Ishikawa (cell line): ENCODE measurements around the gene INPP5E.

Source experiments
- CEBPB ChIP-seq: IDR thresholded peaks from 2 replicates; pipeline ENCODE4 v1.6.1; 2012
- CREB1 ChIP-seq: IDR thresholded peaks from 2 replicates; pipeline ENCODE4 v1.6.1; 2012; ENCODE audit warnings: low read depth
- EGR1 ChIP-seq: IDR thresholded peaks from 2 replicates; pipeline ENCODE4 v1.6.1; 2012
- EP300 ChIP-seq: IDR thresholded peaks from 2 replicates; pipeline ENCODE4 v1.6.1; 2012; ENCODE audit warnings: borderline replicate concordance
- FOXM1 ChIP-seq: IDR thresholded peaks from 2 replicates; pipeline ENCODE4 v1.6.1; 2012; ENCODE audit warnings: low read depth, borderline replicate concordance
- MAX ChIP-seq: IDR thresholded peaks from 2 replicates; pipeline ENCODE4 v1.6.1; 2012
- NFIC ChIP-seq: IDR thresholded peaks from 2 replicates; pipeline ENCODE4 v1.6.1; 2012
- RAD21 ChIP-seq: IDR thresholded peaks from 2 replicates; pipeline ENCODE4 v1.6.1; 2012; ENCODE audit warnings: low read depth
- REST ChIP-seq: IDR thresholded peaks from 2 replicates; pipeline ENCODE4 v1.6.1; 2012; ENCODE audit warnings: low read depth, mild to moderate bottlenecking
- TAF1 ChIP-seq: IDR thresholded peaks from 2 replicates; pipeline ENCODE4 v1.6.1; 2012; ENCODE audit warnings: low read depth, mild to moderate bottlenecking
- TCF12 ChIP-seq: IDR thresholded peaks from 2 replicates; pipeline ENCODE4 v1.6.1; 2012; ENCODE audit warnings: low read depth
- TEAD4 ChIP-seq: IDR thresholded peaks from 2 replicates; pipeline ENCODE4 v1.6.1; 2012
- USF1 ChIP-seq: IDR thresholded peaks from 2 replicates; pipeline ENCODE4 v1.6.1; 2012
- YY1 ChIP-seq: IDR thresholded peaks from 2 replicates; pipeline ENCODE4 v1.6.1; 2012; ENCODE audit warnings: low read depth
- ZBTB7A ChIP-seq: IDR thresholded peaks from 2 replicates; pipeline ENCODE4 v1.6.1; 2012; ENCODE audit warnings: low read depth

The INPP5E gene

GRCh38 chr9:136448655-136449054 is 9.0 kb upstream of the INPP5E start:
- no peak for TF ChIP-seq REST
- TF ChIP-seq TAF1 = no peak
- TF ChIP-seq EP300 = no peak
- TF ChIP-seq ZBTB7A = no peak
- no peak for TF ChIP-seq NFIC
- no peak for TF ChIP-seq FOXM1
- TF ChIP-seq TEAD4 = no peak
- TF ChIP-seq EGR1 = no peak
- no peak for TF ChIP-seq TCF12
- TF ChIP-seq YY1 = no peak
- TF ChIP-seq MAX = no peak
- TF ChIP-seq USF1 = no peak
- no peak for TF ChIP-seq CREB1
- no peak for TF ChIP-seq CEBPB
- TF ChIP-seq RAD21 = no peak

GRCh38 chr9:136447173-136447778 is 7.6 kb upstream of the INPP5E start:
- no peak for TF ChIP-seq TEAD4
- no peak for TF ChIP-seq MAX
- TF ChIP-seq FOXM1 = no peak
- no peak for TF ChIP-seq TCF12
- no peak for TF ChIP-seq EP300
- no peak for TF ChIP-seq CEBPB
- no peak for TF ChIP-seq NFIC
- no peak for TF ChIP-seq TAF1

- TF ChIP-seq TEAD4 = no peak
- TF ChIP-seq YY1 = no peak
- TF ChIP-seq EP300 = no peak
- no peak for TF ChIP-seq EGR1
- no peak for TF ChIP-seq TAF1
- no peak for TF ChIP-seq NFIC
- TF ChIP-seq USF1 = no peak
- no peak for TF ChIP-seq REST
- TF ChIP-seq CEBPB = no peak
- no peak for TF ChIP-seq TCF12
- TF ChIP-seq CREB1 = no peak
- TF ChIP-seq RAD21 = no peak
- TF ChIP-seq MAX = no peak
- TF ChIP-seq ZBTB7A = no peak
- no peak for TF ChIP-seq FOXM1
Measured at GRCh38 chr9:136445799-136446198, 6.2 kb upstream of the INPP5E start.

GRCh38 chr9:136444102-136444501 is 4.5 kb upstream of the INPP5E start:
- TF ChIP-seq TEAD4 (no peak), YY1 (no peak), REST (no peak), TCF12 (no peak), CREB1 (no peak), TAF1 (no peak), CEBPB (no peak), USF1 (no peak), ZBTB7A (no peak), EP300 (no peak), FOXM1 (no peak), NFIC (no peak), RAD21 (no peak), MAX (no peak), EGR1 (no peak)
